ENCODE measurements around the gene HTT. TPM values are rescaled to one million over a fixed set of nuclear protein-coding genes. Genes with fewer than 3 reads are reported as not detected.

The HTT gene
- total and polyA plus RNA-seq, 2 of the 13 experiments (the other 11 are each of a cell fraction or from before 2014, with no cell fraction given): 17.5 to 19.5 TPM

DNA sequence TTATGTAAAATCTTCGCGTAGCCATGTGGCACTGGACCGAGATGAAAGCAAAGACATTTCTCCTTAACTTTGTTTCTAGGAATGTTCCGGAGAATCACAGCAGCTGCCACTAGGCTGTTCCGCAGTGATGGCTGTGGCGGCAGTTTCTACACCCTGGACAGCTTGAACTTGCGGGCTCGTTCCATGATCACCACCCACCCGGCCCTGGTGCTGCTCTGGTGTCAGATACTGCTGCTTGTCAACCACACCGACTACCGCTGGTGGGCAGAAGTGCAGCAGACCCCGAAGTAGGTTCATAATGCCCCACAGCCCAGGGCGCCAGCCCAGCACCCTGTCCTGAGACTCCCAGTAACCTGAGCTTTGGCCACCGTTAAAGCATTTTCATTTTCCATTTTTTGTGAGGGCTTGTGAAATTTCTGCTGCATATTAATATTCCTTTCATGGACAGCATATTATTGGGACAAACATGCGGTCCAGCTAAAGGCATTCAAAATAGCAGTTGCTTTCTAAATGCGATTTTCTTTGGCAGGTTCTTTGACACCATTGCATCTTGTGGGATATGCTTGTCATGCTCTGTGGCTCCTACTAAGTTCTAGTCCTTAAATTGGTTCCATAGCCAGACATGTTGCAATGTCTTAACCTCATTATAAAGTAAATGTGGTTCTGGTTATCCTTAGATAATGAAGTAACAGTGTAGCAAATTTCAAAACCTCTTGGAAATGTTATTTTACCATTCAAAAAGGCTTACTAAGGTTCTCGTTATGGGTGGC lies 125.4 kb downstream of the HTT start:
- Histone ChIP-seq H2AFZ (ENCODE audit: low read length) (no peak overlapping the region), H3K27ac (ENCODE audit: extremely low read length, insufficient read depth, low read length) (no peak overlapping the region), H3K9ac (ENCODE audit: insufficient read depth, low read depth, low read length) (no peak overlapping the region), H3K36me3 (replicated peaks in 1 of 2; ENCODE audit: control insufficient read depth in 1 of 2, insufficient read depth in 2 of 2, low read length in 2 of 2) (peaks cover 18 to 52% of the 10 kb centered on the region in 2 experiments; a peak in 4 of 5 replicates), H3K9me3 (ENCODE audit: low read length) (no peaks in the 10 kb centered on the region), H3K79me2 (ENCODE audit: insufficient read depth, low read length) (no peaks in the 10 kb centered on the region), H3K27me3 (ENCODE audit: control insufficient read depth in 1 of 2, insufficient read depth in 2 of 2, low read length in 2 of 2) (no peaks in the 10 kb centered on the region), H4K20me1 (ENCODE audit: insufficient read depth, low read length) (no peaks in the 10 kb centered on the region), H3K4me3 (replicated peaks in 1 of 3; ENCODE audit: insufficient read depth in 1 of 3, low read depth in 2 of 3, low read length in 3 of 3) (no peak overlapping the region), H3K4me2 (ENCODE audit: low read depth, low read length) (no peak overlapping the region), H3K4me1 (ENCODE audit: insufficient read depth, low read length) (peaks cover 45% of the 10 kb centered on the region)
- POLR2A ChIA-PET: no interaction called here
- no TSS peak for BruUV-seq (replicated peaks)
- intact Hi-C loops (cut with micrococcal nuclease; ENCODE audit: unreplicated experiment) (loop anchor here (10.0 kb wide), 1 partner anchor 65 kb away; no protein-coding TSS in a partner anchor), in situ Hi-C loops (cut with HindIII; ENCODE audit: extremely low pct_ligation_motif_present, low pct_unique_long_range_greater_than_20kb) (no loop called here)
- CTCF ChIA-PET (ENCODE audit: low intra/inter-chr PET ratio, low total read pairs): no interaction called here
- ATAC-seq (no peak), FAIRE-seq (no peak), DNase-seq (ENCODE audit: low spot score) (no peak)
- over 99% methylated on average over 16 of the region's 17 CpGs for WGBS (ENCODE audit: low lambda C conversion rate)
- TF ChIP-seq, protein P1, sequence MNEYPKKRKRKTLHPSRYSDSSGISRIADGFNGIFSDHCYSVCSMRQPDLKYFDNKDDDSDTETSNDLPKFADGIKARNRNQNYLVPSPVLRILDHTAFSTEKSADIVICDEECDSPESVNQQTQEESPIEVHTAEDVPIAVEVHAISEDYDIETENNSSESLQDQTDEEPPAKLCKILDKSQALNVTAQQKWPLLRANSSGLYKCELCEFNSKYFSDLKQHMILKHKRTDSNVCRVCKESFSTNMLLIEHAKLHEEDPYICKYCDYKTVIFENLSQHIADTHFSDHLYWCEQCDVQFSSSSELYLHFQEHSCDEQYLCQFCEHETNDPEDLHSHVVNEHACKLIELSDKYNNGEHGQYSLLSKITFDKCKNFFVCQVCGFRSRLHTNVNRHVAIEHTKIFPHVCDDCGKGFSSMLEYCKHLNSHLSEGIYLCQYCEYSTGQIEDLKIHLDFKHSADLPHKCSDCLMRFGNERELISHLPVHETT (CRISPR knock-in tag; conservative IDR thresholded peaks at IDR 0.05): no peak
- TF ChIP-seq MTA1 (CRISPR knock-in tag; IDR thresholded peaks at IDR 0.05; ENCODE audit: borderline replicate concordance) (no peak), ZSCAN9 (CRISPR knock-in tag; IDR thresholded peaks at IDR 0.05; ENCODE audit: borderline replicate concordance) (no peak), ZFP36 (IDR thresholded peaks at IDR 0.05; ENCODE audit: borderline replicate concordance, low read depth, low read length, partially characterized antibody) (no peak), ZFAT (CRISPR knock-in tag; conservative IDR thresholded peaks at IDR 0.05) (no peak), MTF1 (CRISPR knock-in tag; IDR thresholded peaks at IDR 0.05) (no peak), ZEB1 (IDR thresholded peaks at IDR 0.05; ENCODE audit: insufficient replicate concordance, low read depth) (no peak), ZBTB49 (CRISPR knock-in tag; IDR thresholded peaks at IDR 0.05; ENCODE audit: borderline replicate concordance) (no peak), NONO (IDR thresholded peaks at IDR 0.05) (no peak), NONO (CRISPR knock-in tag; conservative IDR thresholded peaks at IDR 0.05) (no peak), RBM39 (IDR thresholded peaks at IDR 0.05; ENCODE audit: low read depth, low read length, poor library complexity, severe bottlenecking) (no peak), ATF7-NPFF (CRISPR knock-in tag; IDR thresholded peaks at IDR 0.05; ENCODE audit: low read depth) (no peak), ZNF746 (CRISPR knock-in tag; IDR thresholded peaks at IDR 0.05) (no peak), ZNF510 (CRISPR knock-in tag; IDR thresholded peaks at IDR 0.05; ENCODE audit: low read depth) (no peak)
- TF ChIP-seq, protein P2, sequence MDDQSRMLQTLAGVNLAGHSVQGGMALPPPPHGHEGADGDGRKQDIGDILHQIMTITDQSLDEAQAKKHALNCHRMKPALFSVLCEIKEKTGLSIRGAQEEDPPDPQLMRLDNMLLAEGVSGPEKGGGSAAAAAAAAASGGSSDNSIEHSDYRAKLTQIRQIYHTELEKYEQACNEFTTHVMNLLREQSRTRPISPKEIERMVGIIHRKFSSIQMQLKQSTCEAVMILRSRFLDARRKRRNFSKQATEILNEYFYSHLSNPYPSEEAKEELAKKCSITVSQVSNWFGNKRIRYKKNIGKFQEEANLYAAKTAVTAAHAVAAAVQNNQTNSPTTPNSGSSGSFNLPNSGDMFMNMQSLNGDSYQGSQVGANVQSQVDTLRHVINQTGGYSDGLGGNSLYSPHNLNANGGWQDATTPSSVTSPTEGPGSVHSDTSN (CRISPR knock-in tag; IDR thresholded peaks at IDR 0.05; ENCODE audit: borderline replicate concordance): no peak
- TF ChIP-seq, protein P3, sequence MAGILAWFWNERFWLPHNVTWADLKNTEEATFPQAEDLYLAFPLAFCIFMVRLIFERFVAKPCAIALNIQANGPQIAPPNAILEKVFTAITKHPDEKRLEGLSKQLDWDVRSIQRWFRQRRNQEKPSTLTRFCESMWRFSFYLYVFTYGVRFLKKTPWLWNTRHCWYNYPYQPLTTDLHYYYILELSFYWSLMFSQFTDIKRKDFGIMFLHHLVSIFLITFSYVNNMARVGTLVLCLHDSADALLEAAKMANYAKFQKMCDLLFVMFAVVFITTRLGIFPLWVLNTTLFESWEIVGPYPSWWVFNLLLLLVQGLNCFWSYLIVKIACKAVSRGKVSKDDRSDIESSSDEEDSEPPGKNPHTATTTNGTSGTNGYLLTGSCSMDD (CRISPR knock-in tag; IDR thresholded peaks at IDR 0.05): no peak

Data from HepG2 (cell line).